ENCODE measurements around the gene PTPRZ1.

PTPRZ1 gene

DNA sequence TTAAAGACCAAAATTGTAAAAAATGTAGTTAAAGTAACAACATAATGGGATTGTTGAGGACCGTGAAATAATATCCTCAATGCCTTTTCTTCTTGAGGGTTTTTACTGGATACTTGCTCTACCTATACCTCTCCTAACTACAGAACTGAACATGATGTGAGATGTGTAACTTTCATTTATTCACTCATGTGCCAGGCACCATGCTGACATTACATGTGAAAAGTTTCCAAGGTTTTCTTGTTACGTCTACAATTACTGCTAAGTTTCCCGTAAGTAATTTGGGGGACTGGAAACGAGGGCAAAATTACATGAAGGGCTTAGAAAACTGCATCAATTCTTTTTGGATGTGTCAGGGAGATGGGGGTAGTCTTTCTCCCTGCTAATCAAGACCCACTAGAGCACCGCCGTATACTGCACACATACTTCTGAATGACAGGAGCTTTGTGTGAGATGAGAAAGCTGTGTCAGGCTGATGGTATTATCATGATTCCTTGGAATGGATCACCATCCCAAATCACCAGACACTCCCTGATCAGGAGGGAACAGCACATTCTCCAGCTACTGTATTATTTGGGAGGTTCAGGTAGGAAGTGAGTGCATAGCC is 41.8 kb downstream of the PTPRZ1 start:
- no peak for FAIRE-seq
- TF ChIP-seq PAX5 (IDR thresholded peaks at IDR 0.05; ENCODE audit: insufficient read depth, low read length, severe bottlenecking) (no peak), POLR2A (IDR thresholded peaks at IDR 0.05; ENCODE audit: low read depth, low read length) (no peak), TAF1 (IDR thresholded peaks at IDR 0.05; ENCODE audit: low read depth, low read length) (no peak), POU2F2 (IDR thresholded peaks at IDR 0.05; ENCODE audit: low read depth, low read length) (no peak), POLR2AphosphoS5 (IDR thresholded peaks at IDR 0.05; ENCODE audit: low read depth, low read length) (no peak), SPI1 (IDR thresholded peaks at IDR 0.05; ENCODE audit: low read depth, low read length) (no peak)
- DNase-seq (ENCODE audit: insufficient read length, low spot score) = no peak

DNA sequence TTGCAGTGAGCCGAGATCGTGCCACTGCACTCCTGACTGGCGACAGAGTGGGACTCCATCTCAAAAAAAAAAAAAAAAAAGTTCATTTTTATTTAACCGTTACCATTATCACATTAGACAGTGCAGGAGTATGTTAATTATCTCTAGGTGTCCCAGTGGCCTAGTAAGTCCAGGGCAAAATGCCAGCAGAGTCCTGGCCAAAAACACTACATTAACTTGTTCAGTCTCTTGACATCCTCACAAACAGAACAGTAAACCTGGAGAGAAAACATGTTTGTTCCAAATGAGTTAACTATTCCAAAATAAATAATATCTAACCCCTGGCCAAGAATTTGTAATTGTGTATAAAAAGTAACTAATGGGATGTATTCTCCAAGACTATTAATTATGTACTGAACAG is 43.2 kb downstream of the PTPRZ1 start:
- TF ChIP-seq POLR2AphosphoS5 (IDR thresholded peaks at IDR 0.05; ENCODE audit: low read depth, low read length) (no peak), POLR2A (IDR thresholded peaks at IDR 0.05; ENCODE audit: low read depth, low read length) (no peak), PAX5 (IDR thresholded peaks at IDR 0.05; ENCODE audit: insufficient read depth, low read length, severe bottlenecking) (no peak), SPI1 (IDR thresholded peaks at IDR 0.05; ENCODE audit: low read depth, low read length) (no peak), POU2F2 (IDR thresholded peaks at IDR 0.05; ENCODE audit: low read depth, low read length) (no peak), TAF1 (IDR thresholded peaks at IDR 0.05; ENCODE audit: low read depth, low read length) (no peak)
- no peak for DNase-seq (ENCODE audit: insufficient read length, low spot score)
- FAIRE-seq = no peak

DNA sequence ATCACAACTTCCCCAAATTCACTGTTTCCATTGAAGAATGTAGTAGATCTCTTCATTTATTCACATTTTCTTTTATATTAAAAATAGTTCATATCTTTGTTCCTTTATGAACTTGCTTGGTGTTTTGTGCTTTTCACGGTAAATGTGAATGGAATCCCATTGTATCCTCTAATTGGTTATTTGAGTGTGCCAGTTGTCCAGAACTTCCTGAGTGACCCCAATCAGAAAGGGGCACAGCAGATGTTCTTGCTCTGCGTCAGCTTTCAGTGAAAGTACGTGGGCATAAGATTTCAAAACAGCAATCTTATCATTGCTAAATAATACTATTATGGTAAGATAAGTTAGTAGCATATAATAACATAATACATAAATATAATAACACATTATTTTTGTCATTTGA is 47.0 kb downstream of the PTPRZ1 start:
- DNase-seq (ENCODE audit: insufficient read length, low spot score) (no peak), FAIRE-seq (no peak)
- no peak for TF ChIP-seq POLR2A (IDR thresholded peaks at IDR 0.05; ENCODE audit: low read depth, low read length)
- no peak for TF ChIP-seq SPI1 (IDR thresholded peaks at IDR 0.05; ENCODE audit: low read depth, low read length)
- no peak for TF ChIP-seq PAX5 (IDR thresholded peaks at IDR 0.05; ENCODE audit: insufficient read depth, low read length, severe bottlenecking)
- TF ChIP-seq POU2F2 (IDR thresholded peaks at IDR 0.05; ENCODE audit: low read depth, low read length) = no peak
- TF ChIP-seq TAF1 (IDR thresholded peaks at IDR 0.05; ENCODE audit: low read depth, low read length) = no peak
- no peak for TF ChIP-seq POLR2AphosphoS5 (IDR thresholded peaks at IDR 0.05; ENCODE audit: low read depth, low read length)

DNA sequence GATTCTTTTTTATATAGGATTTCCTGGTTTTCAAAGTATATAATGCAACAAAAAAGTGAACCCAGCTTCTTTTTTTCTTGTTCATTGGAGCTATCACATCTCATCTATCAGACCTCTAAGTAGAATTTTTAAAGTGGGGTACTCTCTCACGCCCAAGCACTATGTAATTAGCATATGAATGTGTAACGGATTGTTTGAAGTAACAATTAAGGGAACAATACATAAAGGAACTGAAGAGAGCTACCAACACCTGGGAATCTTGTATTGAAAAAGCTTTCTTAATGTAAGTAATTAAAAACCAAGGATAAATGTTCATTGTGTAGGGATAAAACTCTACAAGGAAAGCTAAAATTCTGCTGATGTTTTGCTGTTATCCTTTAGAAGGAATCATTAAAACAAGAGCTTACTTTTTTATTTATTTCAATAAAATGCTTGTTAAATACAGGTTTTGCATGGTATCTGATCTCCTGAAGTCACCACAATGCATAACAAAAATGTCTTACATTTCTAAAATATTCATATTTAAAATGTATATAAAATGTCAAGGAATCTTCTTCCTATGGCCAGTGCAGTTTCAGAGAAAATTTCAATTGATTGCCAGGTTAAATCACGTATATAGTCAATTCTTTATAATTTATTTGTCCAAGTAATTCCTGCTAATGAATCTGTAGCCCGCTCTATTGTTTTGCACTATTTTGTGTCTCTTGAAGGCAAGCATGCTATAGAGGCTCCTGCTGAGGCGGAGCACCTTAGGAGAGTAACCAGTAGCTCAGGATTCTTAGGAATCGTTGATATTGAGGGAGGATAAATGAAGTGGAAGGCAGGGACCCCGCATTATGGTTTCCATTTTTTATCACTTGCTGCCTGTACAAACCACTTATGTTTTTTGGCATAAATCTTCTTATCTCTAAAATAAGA is 51.6 kb downstream of the PTPRZ1 start:
- no peak for DNase-seq (ENCODE audit: insufficient read length, low spot score)
- TF ChIP-seq PAX5 (IDR thresholded peaks at IDR 0.05; ENCODE audit: insufficient read depth, low read length, severe bottlenecking) (no peak), POU2F2 (IDR thresholded peaks at IDR 0.05; ENCODE audit: low read depth, low read length) (no peak), POLR2A (IDR thresholded peaks at IDR 0.05; ENCODE audit: low read depth, low read length) (no peak), TAF1 (IDR thresholded peaks at IDR 0.05; ENCODE audit: low read depth, low read length) (no peak)
- FAIRE-seq = no peak

DNA sequence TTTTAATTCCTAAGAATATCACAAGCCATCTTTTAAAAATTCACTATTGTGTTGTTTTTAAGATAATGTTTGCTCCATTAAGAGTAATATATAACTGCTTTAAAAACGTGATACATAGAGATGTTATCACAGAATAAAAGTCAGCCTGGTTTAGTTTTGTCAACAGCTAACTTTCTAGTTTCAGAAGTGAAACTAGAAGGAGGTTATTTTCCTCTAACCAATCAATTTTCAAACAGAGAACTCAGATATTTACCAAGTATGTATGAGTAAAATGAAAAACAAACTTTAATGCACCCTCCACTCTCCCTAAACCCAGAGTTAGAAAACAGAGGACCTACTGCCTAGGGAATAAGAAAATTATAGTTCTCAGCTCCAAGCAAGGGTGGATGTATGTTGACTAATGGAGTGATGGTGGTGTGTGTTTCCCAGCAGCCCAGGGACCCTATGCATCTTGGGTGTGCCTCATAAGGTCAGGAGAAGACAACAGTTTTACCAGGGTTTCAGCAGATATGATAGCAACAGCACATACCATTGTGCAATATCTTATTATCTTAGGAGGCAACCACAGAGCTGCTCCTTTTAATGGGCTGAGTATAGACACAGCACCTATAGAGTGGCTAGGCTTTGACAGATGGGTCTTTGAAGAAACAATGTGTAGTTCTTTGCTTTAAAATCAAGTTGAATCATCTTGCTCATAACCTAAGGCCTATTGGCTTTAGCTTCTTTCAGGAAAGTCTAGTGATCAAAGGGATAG is 58.4 kb downstream of the PTPRZ1 start:
- TF ChIP-seq TAF1 (IDR thresholded peaks at IDR 0.05; ENCODE audit: low read depth, low read length) (no peak), SPI1 (IDR thresholded peaks at IDR 0.05; ENCODE audit: low read depth, low read length) (no peak), POU2F2 (IDR thresholded peaks at IDR 0.05; ENCODE audit: low read depth, low read length) (no peak), PAX5 (IDR thresholded peaks at IDR 0.05; ENCODE audit: insufficient read depth, low read length, severe bottlenecking) (no peak), POLR2AphosphoS5 (IDR thresholded peaks at IDR 0.05; ENCODE audit: low read depth, low read length) (no peak), POLR2A (IDR thresholded peaks at IDR 0.05; ENCODE audit: low read depth, low read length) (no peak)
- no peak for FAIRE-seq
- DNase-seq (ENCODE audit: insufficient read length, low spot score) = no peak

DNA sequence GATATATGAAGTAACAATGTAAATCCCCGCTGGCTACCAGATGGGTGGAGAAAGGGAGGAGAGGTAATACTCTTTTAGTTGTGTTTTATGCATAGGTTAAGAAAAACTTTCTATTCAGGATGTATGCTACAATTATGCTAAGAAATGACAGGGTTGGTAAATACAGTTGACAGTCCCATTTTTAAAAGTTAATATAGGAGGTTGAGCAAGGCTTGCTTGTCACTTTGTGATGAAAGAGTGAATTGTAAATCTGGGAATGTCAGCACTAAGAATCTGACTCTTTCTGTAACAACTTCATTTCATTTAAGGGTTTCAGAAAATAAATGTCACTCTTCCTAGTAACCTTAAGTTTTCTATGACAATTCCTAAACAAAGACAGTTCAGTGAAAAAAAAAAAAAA is 59.8 kb downstream of the PTPRZ1 start:
- DNase-seq (ENCODE audit: insufficient read length, low spot score) (no peak), FAIRE-seq (no peak)
- no peak for TF ChIP-seq POU2F2 (IDR thresholded peaks at IDR 0.05; ENCODE audit: low read depth, low read length)

DNA sequence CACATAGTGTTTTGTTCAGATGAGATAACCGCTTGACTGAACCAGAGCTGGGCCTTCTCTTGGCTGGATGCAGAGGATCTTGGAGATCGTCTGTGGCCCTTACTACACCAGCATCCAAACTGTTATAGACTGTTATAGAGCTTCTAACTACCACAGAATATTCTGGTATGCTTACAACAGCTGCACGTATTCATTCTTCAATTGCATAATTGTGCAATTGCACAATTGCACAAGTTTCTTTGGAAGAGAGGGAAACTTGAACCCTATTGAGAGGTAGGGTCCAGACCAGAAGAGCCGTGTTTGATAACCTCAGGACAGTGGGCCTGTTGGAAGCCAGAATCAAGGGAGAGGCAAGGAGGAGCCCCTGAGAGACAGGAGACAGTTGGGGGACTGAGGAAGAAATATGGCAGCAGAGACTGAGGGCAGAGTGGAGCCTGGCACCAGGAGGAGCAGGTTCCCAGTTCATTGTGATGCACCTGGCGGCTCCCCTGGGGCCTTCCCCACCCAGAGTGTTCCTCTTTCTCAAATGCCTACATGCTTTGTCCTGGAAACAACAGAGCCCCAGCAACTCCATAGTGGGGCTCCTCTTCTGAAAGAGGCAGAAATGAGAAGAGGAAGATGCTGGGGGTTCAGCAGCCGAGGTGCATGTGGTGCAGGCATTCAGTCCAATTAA is 64.1 kb downstream of the PTPRZ1 start:
- no peak for TF ChIP-seq POLR2A (IDR thresholded peaks at IDR 0.05; ENCODE audit: low read depth, low read length)
- TF ChIP-seq POLR2AphosphoS5 (IDR thresholded peaks at IDR 0.05; ENCODE audit: low read depth, low read length) = no peak
- TF ChIP-seq SPI1 (IDR thresholded peaks at IDR 0.05; ENCODE audit: low read depth, low read length) = no peak
- no peak for TF ChIP-seq TAF1 (IDR thresholded peaks at IDR 0.05; ENCODE audit: low read depth, low read length)
- TF ChIP-seq POU2F2 (IDR thresholded peaks at IDR 0.05; ENCODE audit: low read depth, low read length) = no peak
- no peak for TF ChIP-seq PAX5 (IDR thresholded peaks at IDR 0.05; ENCODE audit: insufficient read depth, low read length, severe bottlenecking)
- no peak for FAIRE-seq
- DNase-seq (ENCODE audit: insufficient read length, low spot score) = no peak

DNA sequence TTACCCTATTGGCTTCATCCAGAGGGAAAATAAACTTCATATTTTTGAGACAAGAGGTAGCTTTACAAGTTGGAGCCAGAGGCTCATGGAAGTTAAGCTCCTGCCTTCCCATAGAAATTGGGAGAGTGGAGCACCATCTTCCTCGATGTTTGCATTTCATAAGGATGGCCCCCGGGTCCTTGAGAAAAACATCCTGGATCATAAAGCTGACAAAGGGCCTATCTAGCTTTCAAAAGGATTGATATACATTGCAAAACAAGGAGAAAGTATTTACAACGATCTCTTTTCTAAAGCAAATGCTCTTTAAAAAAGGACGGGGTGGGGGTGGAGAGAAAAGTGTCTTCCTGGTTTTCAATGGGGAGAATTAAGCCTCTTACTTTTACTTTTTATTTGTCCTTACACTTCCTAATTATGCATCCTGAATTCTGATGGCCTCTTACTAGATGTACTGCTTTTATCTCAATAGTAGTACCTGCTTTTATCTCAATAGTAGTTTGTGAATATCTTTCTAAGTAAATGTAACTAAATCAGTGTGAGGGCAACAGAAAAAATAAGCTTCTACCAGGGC is 65.6 kb downstream of the PTPRZ1 start:
- TF ChIP-seq SPI1 (IDR thresholded peaks at IDR 0.05; ENCODE audit: low read depth, low read length) = no peak
- TF ChIP-seq TAF1 (IDR thresholded peaks at IDR 0.05; ENCODE audit: low read depth, low read length) = no peak
- no peak for TF ChIP-seq POU2F2 (IDR thresholded peaks at IDR 0.05; ENCODE audit: low read depth, low read length)
- TF ChIP-seq POLR2A (IDR thresholded peaks at IDR 0.05; ENCODE audit: low read depth, low read length) = no peak
- no peak for TF ChIP-seq POLR2AphosphoS5 (IDR thresholded peaks at IDR 0.05; ENCODE audit: low read depth, low read length)
- TF ChIP-seq PAX5 (IDR thresholded peaks at IDR 0.05; ENCODE audit: insufficient read depth, low read length, severe bottlenecking) = no peak
- DNase-seq (ENCODE audit: insufficient read length, low spot score) (no peak), FAIRE-seq (no peak)

All from GM12891 (cell line).